CD4-positive, CD25-positive, alpha-beta regulatory T cell (primary cell): ENCODE results near the gene CCT8L2. TPM values are rescaled to one million over a fixed set of nuclear protein-coding genes. Genes with fewer than 3 reads are reported as not detected.
"Not testable (repeated sequence)": the region's sequence is repeated elsewhere in the genome, so short reads cannot be mapped to it uniquely, and the experiment has no call there.

ENCODE experiments used
- ATAC-seq, 2 donors: fragments of 150-1000 bp; cut with Tn5 transposase; one replicate each; pipeline ENCODE4 v1.10.0; 2021; ENCODE audit warnings: low read depth in 2 of 2, moderate number of reproducible peaks in 2 of 2, moderate library complexity in 1 of 2
- DNase-seq, 3 donors: peaks; one replicate each; pipeline versions ENCODE4 v3.0.0 to v3.0.0-alpha.2; 2012 to 2022; ENCODE audit warnings: mixed read lengths in 1 of 3
- H3K27ac ChIP-seq: one replicate; pipeline ENCODE4 v1.7.0; 2013; ENCODE audit warnings: mild to moderate bottlenecking, low read length; ENCODE audit not compliant: insufficient read depth, poor library complexity, severe bottlenecking
- H3K27me3 ChIP-seq: one replicate; pipeline ENCODE4 v1.7.0; 2013; ENCODE audit warnings: low read length; ENCODE audit not compliant: control insufficient read depth, insufficient read depth
- H3K36me3 ChIP-seq: one replicate; pipeline ENCODE4 v1.7.0; 2013; ENCODE audit warnings: mild to moderate bottlenecking, low read length, moderate library complexity; ENCODE audit not compliant: control insufficient read depth, insufficient read depth
- H3K4me1 ChIP-seq: 2 replicates; pipeline ENCODE4 v1.7.0; 2013; ENCODE audit warnings: mild to moderate bottlenecking, low read length; ENCODE audit not compliant: insufficient read depth, control insufficient read depth, poor library complexity, severe bottlenecking
- H3K4me3 ChIP-seq: one replicate; pipeline ENCODE4 v1.7.0; 2013; ENCODE audit warnings: low read depth, mild to moderate bottlenecking, low read length, moderate library complexity
- H3K9me3 ChIP-seq, 2 experiments: 1 replicate in 1 of 2; 2 replicates in 1 of 2; pipeline ENCODE4 v1.7.0; 2013; ENCODE audit warnings: low read length in 2 of 2, mild to moderate bottlenecking in 1 of 2, moderate library complexity in 1 of 2; ENCODE audit not compliant: control insufficient read depth in 2 of 2
- H3K27ac Mint-ChIP-seq, 3 donors: one replicate each; pipeline ENCODE4 v1.8.0; 2020 to 2022; ENCODE audit warnings: mild to moderate bottlenecking in 3 of 3, mixed read lengths in 3 of 3, moderate library complexity in 2 of 3
- H3K27me3 Mint-ChIP-seq: one replicate; pipeline ENCODE4 v1.8.0; 2022; ENCODE audit warnings: mild to moderate bottlenecking, mixed read lengths
- H3K36me3 Mint-ChIP-seq: one replicate; pipeline ENCODE4 v1.8.0; 2020; ENCODE audit warnings: mixed read lengths
- H3K4me1 Mint-ChIP-seq, 4 donors: one replicate each; pipeline ENCODE4 v1.8.0; 2020 to 2022; ENCODE audit warnings: mixed read lengths in 4 of 4, mild to moderate bottlenecking in 1 of 4
- H3K4me3 Mint-ChIP-seq, 4 donors: one replicate each; pipeline ENCODE4 v1.8.0; 2020 to 2022; ENCODE audit warnings: mild to moderate bottlenecking in 4 of 4, mixed read lengths in 4 of 4, moderate library complexity in 3 of 4
- H3K9me3 Mint-ChIP-seq, 7 donors: one replicate each; pipeline ENCODE4 v1.8.0; 2020 to 2022; ENCODE audit warnings: mixed read lengths in 7 of 7, mild to moderate bottlenecking in 3 of 7, moderate library complexity in 2 of 7
- polyA plus RNA-seq, 4 donors: library from polyadenylated mRNA; unstranded; fragments of 300-500 nt; fragmentation: Illumina TruSeq; gene quantifications; one replicate each; pipeline ENCODE4 v1.2.3, GENCODE V29; 2021
- total RNA-seq: library from RNA; stranded (reverse); gene quantifications from one replicate; pipeline ENCODE4 v1.2.3, GENCODE V29; 2022

The CCT8L2 gene
- total and polyA plus RNA-seq, 5 donors from 2014 or later, result not detected

DNA sequence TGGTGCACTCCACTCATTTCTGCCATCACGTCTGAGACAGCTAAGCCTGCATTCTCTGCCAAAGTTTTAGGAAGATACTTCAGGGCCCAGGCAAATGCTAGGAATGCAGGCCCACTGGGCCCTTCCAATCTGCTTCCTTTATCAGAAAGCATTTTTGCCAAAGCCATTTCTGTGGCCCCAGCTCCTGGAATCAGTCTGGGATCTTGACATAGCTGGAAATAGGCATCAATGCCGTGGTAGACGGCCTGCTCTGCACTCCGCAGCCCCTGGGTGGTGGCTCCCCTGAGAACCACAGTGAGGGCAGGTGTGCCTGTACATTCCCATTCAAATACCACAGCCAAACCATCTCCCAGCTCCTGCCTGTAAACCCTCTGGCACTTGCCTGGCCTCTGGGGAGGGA, 1.5 kb downstream of the CCT8L2 start:
- not testable (repeated sequence) for H3K9me3 Mint-ChIP-seq, H3K27ac ChIP-seq, H3K4me1 Mint-ChIP-seq, H3K4me1 ChIP-seq, H3K27me3 ChIP-seq, H3K27ac Mint-ChIP-seq, H3K27me3 Mint-ChIP-seq, H3K36me3 ChIP-seq, H3K4me3 ChIP-seq, DNase-seq, ATAC-seq, H3K36me3 Mint-ChIP-seq, H3K4me3 Mint-ChIP-seq, H3K9me3 ChIP-seq

DNA sequence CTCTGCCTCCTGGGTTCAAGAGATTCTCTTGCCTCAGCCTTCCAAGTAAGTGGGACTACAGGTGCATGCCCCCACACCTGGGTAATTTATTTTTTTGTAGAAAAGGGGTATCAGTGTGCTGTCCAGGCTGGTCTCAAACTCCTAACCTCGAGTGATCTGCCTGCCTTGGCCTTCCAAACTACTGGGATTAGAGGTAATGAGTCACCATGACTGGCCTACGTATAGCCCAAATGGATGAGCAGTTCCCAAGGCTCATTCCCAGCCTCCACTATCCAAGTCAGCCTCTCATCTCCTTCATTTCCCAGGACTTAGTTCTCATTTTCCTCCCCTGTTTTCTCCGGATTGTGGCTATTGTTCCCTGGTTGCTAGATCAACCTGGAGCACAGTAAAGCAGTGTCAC, 5.6 kb downstream of the CCT8L2 start:
- Histone ChIP-seq H3K4me3 (no peak overlapping the region), H3K27me3 (no peaks in the 10 kb centered on the region), H3K4me1 (no peaks in the 10 kb centered on the region), H3K9me3 (no peaks in the 10 kb centered on the region), H3K27ac (no peak overlapping the region), H3K36me3 (no peaks in the 10 kb centered on the region)
- H3K27ac Mint-ChIP-seq, result no peak overlapping the region
- H3K4me3 Mint-ChIP-seq, result no peak overlapping the region
- DNase-seq, result no peak
- H3K9me3 Mint-ChIP-seq, result peaks cover 0 to 6% (median 0%) of the 10 kb centered on the region in 7 donors
- no peak for ATAC-seq
- H3K4me1 Mint-ChIP-seq, result no peaks in the 10 kb centered on the region
- no peaks in the 10 kb centered on the region for H3K27me3 Mint-ChIP-seq
- H3K36me3 Mint-ChIP-seq, result no peaks in the 10 kb centered on the region

DNA sequence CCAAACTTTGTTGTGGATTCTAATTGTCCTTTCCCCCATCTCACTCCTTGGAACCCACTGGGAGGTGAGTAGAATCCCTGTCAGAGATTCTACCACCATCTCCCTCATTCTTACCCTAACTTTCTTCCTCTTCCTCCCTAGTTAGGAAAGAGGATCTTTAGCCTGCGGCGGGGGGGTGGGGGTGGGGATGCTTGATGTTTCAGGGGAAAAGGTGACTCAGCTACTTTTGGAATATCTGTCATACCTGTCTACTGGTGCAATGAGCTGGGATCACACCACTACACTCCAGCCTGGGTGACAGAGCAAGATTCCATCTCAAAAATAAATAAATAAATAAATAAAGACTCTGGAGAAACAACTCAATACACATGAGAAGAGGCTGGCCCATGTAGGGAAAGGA, 6.4 kb downstream of the CCT8L2 start:
- Histone ChIP-seq H3K27ac (no peak overlapping the region), H3K4me1 (no peaks in the 10 kb centered on the region), H3K36me3 (no peaks in the 10 kb centered on the region), H3K9me3 (no peaks in the 10 kb centered on the region), H3K4me3 (no peak overlapping the region), H3K27me3 (no peaks in the 10 kb centered on the region)
- no peak overlapping the region for H3K27ac Mint-ChIP-seq
- no peaks in the 10 kb centered on the region for H3K27me3 Mint-ChIP-seq
- DNase-seq (no peak), ATAC-seq (no peak)
- H3K9me3 Mint-ChIP-seq, result peaks cover 0 to 4% (median 0%) of the 10 kb centered on the region in 7 donors
- no peak overlapping the region for H3K4me3 Mint-ChIP-seq
- H3K4me1 Mint-ChIP-seq, result no peaks in the 10 kb centered on the region
- H3K36me3 Mint-ChIP-seq, result no peaks in the 10 kb centered on the region

DNA sequence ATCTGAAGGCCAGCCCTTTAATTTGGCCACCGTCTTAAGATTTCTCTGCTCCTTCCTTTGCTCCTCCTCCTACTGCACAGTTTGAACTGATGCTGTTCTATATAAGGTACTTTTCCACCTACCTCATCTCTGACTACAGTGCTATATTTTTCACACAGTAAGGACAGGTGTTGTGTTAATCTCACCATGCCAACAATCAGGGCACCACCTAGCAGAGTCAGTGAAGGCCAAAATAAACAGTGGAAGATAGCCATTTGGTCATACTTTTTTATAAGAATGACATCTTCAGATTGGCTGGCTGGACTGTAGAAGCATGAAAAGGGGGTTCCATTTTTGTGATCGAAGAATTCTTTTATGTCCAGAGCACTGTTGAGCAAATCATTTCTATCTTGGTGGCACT, 11.7 kb downstream of the CCT8L2 start:
- not testable (repeated sequence) for H3K27me3 ChIP-seq, DNase-seq, H3K4me1 ChIP-seq, ATAC-seq, H3K4me3 Mint-ChIP-seq, H3K9me3 Mint-ChIP-seq, H3K27ac Mint-ChIP-seq, H3K9me3 ChIP-seq, H3K27me3 Mint-ChIP-seq, H3K4me3 ChIP-seq, H3K27ac ChIP-seq, H3K36me3 Mint-ChIP-seq, H3K4me1 Mint-ChIP-seq, H3K36me3 ChIP-seq

DNA sequence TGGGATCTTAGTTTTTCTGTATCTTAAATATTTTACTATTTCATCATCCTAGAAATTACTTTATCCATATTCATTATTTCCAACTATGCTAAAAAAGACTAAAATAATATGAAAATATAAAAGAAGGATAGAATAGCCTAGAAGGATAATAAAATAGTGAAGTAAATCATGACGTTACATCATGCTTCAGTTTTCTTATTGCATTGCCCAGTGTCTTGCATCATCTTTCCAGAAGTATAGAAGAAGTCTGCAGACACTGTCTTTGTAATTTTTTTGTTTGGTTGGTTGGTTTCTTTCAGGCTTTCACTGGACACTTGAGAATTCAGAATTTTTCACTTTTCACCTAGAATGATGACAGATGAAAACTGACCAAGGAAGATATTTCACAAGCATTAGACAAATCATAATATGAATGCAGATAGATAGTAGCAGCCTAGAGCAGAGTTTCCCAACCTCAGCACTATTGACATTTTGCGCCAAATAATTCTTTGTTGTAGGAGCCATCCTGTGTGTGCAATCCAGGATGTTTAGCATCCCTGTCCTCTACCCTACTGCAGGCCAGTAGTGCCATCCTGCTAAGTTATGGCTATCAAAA, 23.3 kb downstream of the CCT8L2 start:
- DNase-seq, H3K27me3 ChIP-seq, H3K36me3 Mint-ChIP-seq, H3K4me3 Mint-ChIP-seq, H3K27ac ChIP-seq, H3K27ac Mint-ChIP-seq, H3K9me3 ChIP-seq, H3K4me1 ChIP-seq, ATAC-seq, H3K9me3 Mint-ChIP-seq, H3K4me1 Mint-ChIP-seq, H3K36me3 ChIP-seq, H3K4me3 ChIP-seq, H3K27me3 Mint-ChIP-seq: not testable (repeated sequence)

DNA sequence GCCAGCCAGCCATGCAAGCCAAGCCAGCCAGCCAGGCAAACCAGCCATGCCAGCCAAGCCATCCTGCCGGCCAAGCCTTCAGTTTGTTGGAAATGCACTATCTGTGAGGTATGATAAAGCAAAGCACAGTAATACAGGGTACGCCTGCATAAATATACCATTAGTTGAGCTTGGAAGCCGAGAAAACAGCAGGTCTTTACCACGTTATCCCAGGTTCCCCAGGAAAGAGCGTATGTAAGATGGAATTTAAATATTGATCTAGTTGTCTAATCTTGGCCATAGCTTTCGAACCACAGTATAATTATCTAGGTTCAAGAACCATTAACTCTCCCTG, 24.2 kb downstream of the CCT8L2 start:
- Mint-ChIP-seq H3K4me3 (no peak overlapping the region), H3K4me1 (no peaks in the 10 kb centered on the region), H3K27me3 (no peaks in the 10 kb centered on the region), H3K9me3 (no peaks in the 10 kb centered on the region), H3K27ac (no peak overlapping the region), H3K36me3 (no peaks in the 10 kb centered on the region)
- H3K27ac ChIP-seq, result no peak overlapping the region
- no peak for DNase-seq
- H3K4me3 ChIP-seq, result no peak overlapping the region
- H3K36me3 ChIP-seq, result no peaks in the 10 kb centered on the region
- no peaks in the 10 kb centered on the region for H3K27me3 ChIP-seq
- H3K4me1 ChIP-seq, result no peaks in the 10 kb centered on the region
- H3K9me3 ChIP-seq, result no peaks in the 10 kb centered on the region
- ATAC-seq, result no peak

DNA sequence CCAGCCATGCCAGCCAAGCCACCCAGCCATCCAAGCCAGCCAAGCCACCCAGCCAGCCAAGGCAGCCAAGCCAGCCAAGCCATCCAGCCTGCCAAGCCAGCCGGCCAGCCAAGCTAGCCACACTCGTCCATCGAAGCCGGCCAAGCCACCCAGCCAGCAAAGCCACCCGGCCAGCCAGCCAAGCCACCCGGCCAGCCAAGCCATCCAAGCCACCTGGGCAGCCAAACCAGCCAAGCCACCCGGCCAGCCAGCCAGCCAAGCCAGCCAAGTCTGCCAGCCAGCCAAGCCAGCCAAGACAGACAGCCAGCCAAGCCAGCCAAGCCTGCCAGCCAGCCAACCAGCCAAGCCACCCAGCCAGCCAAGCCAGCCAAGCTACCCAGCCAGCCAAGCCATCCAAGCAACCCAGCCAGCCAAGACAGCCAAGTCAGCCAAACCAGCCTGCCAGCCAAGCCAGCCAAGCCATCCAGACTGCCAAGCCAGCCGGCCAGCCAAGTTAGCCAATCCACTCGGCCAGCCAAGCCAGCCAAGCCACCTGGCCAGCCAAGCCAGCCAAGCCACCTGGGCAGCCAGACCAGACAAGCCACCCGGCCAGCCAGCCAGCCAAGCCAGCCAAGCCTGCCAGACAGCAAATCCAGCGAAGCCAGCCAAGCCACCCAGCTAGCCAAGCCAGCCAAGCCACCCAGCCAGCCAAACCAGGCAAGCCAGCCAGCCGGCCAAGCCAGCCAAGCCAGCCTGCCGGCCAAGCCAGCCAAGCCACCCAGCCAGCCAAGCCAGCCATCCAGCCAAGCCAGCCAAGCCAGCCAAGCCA, 24.8 kb downstream of the CCT8L2 start:
- ATAC-seq, H3K36me3 Mint-ChIP-seq, H3K9me3 ChIP-seq, H3K4me3 ChIP-seq, H3K27me3 Mint-ChIP-seq, H3K9me3 Mint-ChIP-seq, H3K27ac ChIP-seq, H3K36me3 ChIP-seq, H3K4me1 Mint-ChIP-seq, H3K4me3 Mint-ChIP-seq, DNase-seq, H3K27me3 ChIP-seq, H3K27ac Mint-ChIP-seq, H3K4me1 ChIP-seq: not testable (repeated sequence)

DNA sequence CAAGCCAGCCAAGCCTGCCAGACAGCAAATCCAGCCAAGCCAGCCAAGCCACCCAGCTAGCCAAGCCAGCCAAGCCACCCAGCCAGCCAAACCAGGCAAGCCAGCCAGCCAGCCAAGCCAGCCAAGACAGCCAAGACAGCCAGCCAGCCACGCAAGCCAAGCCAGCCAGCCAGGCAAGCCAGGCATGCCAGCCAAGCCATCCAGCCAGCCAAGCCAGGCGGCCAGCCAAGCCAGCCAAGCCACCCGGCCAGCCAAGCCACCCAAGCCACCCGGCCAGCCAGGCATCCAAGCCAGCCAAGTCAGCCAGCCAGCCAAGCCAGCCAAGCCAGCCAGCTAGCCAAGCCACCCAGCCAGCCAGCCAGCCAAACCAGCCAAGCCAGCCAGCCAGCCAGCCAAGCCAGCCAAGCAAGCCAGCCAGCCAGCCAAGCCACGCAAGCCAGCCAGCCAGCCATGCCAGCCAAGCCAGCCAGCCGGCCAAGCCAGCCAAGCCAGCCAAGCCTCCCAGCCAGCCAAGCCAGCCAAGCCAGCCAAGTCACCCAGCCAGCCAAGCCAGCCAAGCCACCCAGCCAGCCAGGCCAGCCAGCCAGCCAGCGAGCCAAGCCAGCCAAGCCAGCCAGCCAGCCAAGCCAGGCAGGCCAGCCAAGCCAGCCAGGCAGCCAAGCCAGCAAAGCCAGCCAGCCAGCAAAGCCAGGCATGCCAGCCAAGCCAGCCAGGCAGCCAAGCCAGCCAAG, 26.0 kb downstream of the CCT8L2 start:
- not testable (repeated sequence) for H3K36me3 Mint-ChIP-seq, H3K9me3 Mint-ChIP-seq, H3K27me3 Mint-ChIP-seq, H3K27ac Mint-ChIP-seq, H3K9me3 ChIP-seq, ATAC-seq, H3K36me3 ChIP-seq, H3K4me1 Mint-ChIP-seq, H3K27ac ChIP-seq, H3K4me3 ChIP-seq, H3K4me3 Mint-ChIP-seq, DNase-seq, H3K27me3 ChIP-seq, H3K4me1 ChIP-seq
